Spleen (tissue), 11 donors: ENCODE measurements around the gene ARHGAP10. TPM values are rescaled to one million over a fixed set of nuclear protein-coding genes. Genes with fewer than 3 reads are reported as not detected.

ENCODE experiments used
- DNase-seq: peaks from one replicate; pipeline ENCODE4 v3.0.0-alpha.2; 2020
- H3K27ac ChIP-seq, 8 donors: fragments of 200-600 bp; sonication (generic) in 7 of 8; 1 replicate in 4 of 8; 2 replicates in 4 of 8; pipeline versions ENCODE4 v1.5.0 to v1.8.0; 2016 to 2021; ENCODE audit warnings: inconsistent platforms in 4 of 8, mild to moderate bottlenecking in 4 of 8, moderate library complexity in 1 of 8
- H3K27me3 ChIP-seq, 7 donors: fragments of 200-600 bp; sonication (generic) in 6 of 7; replicated peaks in 1 of 7; 1 replicate in 4 of 7; 2 replicates in 3 of 7; pipeline versions ENCODE4 v1.5.0 to v1.8.0; 2016 to 2021; ENCODE audit warnings: inconsistent platforms in 3 of 7, mild to moderate bottlenecking in 1 of 7
- H3K36me3 ChIP-seq, 6 donors: fragments of 200-600 bp; sonication (generic) in 5 of 6; 1 replicate in 4 of 6; 2 replicates in 2 of 6; pipeline versions ENCODE4 v1.5.0 to v1.8.0; 2016 to 2021; ENCODE audit warnings: inconsistent platforms in 2 of 6
- H3K4me1 ChIP-seq, 6 donors: fragments of 200-600 bp; sonication (generic) in 5 of 6; 1 replicate in 3 of 6; 2 replicates in 3 of 6; pipeline versions ENCODE4 v1.5.0 to v1.8.0; 2016 to 2021; ENCODE audit warnings: inconsistent platforms in 3 of 6
- H3K4me3 ChIP-seq, 8 donors: fragments of 200-600 bp; sonication (generic) in 7 of 8; 1 replicate in 4 of 8; 2 replicates in 4 of 8; pipeline versions ENCODE4 v1.5.0 to v1.8.0; 2016 to 2021; ENCODE audit warnings: inconsistent platforms in 4 of 8, mild to moderate bottlenecking in 4 of 8, moderate library complexity in 2 of 8
- H3K9me3 ChIP-seq, 8 donors: fragments of 200-600 bp; sonication (generic) in 7 of 8; 1 replicate in 4 of 8; 2 replicates in 4 of 8; pipeline versions ENCODE4 v1.5.0 to v1.8.0; 2016 to 2021; ENCODE audit warnings: inconsistent platforms in 4 of 8
- POLR2A ChIP-seq, 3 donors: fragments of 450-650 bp; IDR thresholded peaks; one replicate each; pipeline ENCODE4 v1.5.1; 2017; ENCODE audit warnings: antibody characterized with exemption in 3 of 3, mild to moderate bottlenecking in 1 of 3
- POLR2AphosphoS5 ChIP-seq, 3 donors: sonication (generic); formaldehyde crosslinking; IDR thresholded peaks; one replicate each; pipeline ENCODE4 v1.5.1; 2017; ENCODE audit warnings: antibody characterized with exemption in 3 of 3
- whole genome bisulfite sequencing, 5 donors: extraction: QIAGEN DNeasy Blood & Tissue Kit in 3 of 5; methylation state at CpG; one replicate each; pipeline versions ENCODE4 v1.1.5 to v1.1.7; 2013 to 2018; 5-methylcytosine and 5-hydroxymethylcytosine counted together
- intact Hi-C: fragments of 100-400 bp; cut with DNase I; formaldehyde crosslinking; loops from one replicate; pipeline ENCODE4 v1.15.0; 2023; ENCODE audit warnings: low total_unique reads
- polyA plus RNA-seq, 3 donors: library from polyadenylated mRNA; stranded (reverse); fragments of 200-250 nt; gene quantifications; one replicate each; pipeline ENCODE4 v1.2.1, GENCODE V29; 2013
- total RNA-seq, 7 donors: library from RNA; depleted of rRNA in 3 of 7; stranded (reverse); fragments of >200 nt in 3 of 7; fragmentation: NEBNext Ultra II Directional in 4 of 7; extraction: Animal tissue kit (Norgen Biotek cat#: 25700) in 4 of 7; gene quantifications; one replicate each; pipeline versions ENCODE4 v1.1.0 to v1.2.1, GENCODE V29; 2016 to 2021
- TF ChIP-seq, protein P1 (sequence below), 11 experiments: fragments of 200-600 bp in 7 of 11; fragments of 450-650 bp in 4 of 11; sonication (generic) in 4 of 11; IDR thresholded peaks in 8 of 11; conservative IDR thresholded peaks in 3 of 11; 1 replicate in 7 of 11; 2 replicates in 4 of 11; pipeline versions ENCODE4 v1.4.0 to v1.8.0; 2016 to 2021; ENCODE audit warnings: antibody characterized with exemption in 11 of 11, inconsistent platforms in 4 of 11, mild to moderate bottlenecking in 1 of 11
- donor health status: healthy with polysubstance abuse.
- donor health status: DM: no; HTN: no; CAD: no; lungs with moderate emphysema.
- donor health status: DM: no; HTN: no; CAD: no.
- donor health status: Bipolar disorder and iron deficiency.
- donor health status: healthy.
- donor health status: DM: no; HTN: no; CAD: no.
- donor health status: DM: yes; HTN: yes; CAD: no.

Gene ARHGAP10
- total and polyA plus RNA-seq, 10 donors = 4.0 to 35.5 (median 13.3) TPM

- Histone ChIP-seq H3K9me3 (peaks cover 0 to 48% (median 38%) of the 10 kb centered on the region in 8 donors), H3K4me3 (no peak overlapping the region), H3K4me1 (peaks cover 0 to 9% (median 0%) of the 10 kb centered on the region in 6 donors), H3K36me3 (peaks cover 0 to 78% (median 3%) of the 10 kb centered on the region in 6 donors), H3K27ac (no peak overlapping the region), H3K27me3 (no peaks in the 10 kb centered on the region)
- no peak for DNase-seq
- TF ChIP-seq, protein P1, sequence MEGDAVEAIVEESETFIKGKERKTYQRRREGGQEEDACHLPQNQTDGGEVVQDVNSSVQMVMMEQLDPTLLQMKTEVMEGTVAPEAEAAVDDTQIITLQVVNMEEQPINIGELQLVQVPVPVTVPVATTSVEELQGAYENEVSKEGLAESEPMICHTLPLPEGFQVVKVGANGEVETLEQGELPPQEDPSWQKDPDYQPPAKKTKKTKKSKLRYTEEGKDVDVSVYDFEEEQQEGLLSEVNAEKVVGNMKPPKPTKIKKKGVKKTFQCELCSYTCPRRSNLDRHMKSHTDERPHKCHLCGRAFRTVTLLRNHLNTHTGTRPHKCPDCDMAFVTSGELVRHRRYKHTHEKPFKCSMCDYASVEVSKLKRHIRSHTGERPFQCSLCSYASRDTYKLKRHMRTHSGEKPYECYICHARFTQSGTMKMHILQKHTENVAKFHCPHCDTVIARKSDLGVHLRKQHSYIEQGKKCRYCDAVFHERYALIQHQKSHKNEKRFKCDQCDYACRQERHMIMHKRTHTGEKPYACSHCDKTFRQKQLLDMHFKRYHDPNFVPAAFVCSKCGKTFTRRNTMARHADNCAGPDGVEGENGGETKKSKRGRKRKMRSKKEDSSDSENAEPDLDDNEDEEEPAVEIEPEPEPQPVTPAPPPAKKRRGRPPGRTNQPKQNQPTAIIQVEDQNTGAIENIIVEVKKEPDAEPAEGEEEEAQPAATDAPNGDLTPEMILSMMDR (IDR thresholded peaks at IDR 0.05 in 8 of 11, conservative IDR thresholded peaks at IDR 0.05 in 3 of 11) = no peak
- TF ChIP-seq POLR2A (IDR thresholded peaks at IDR 0.05) (no peak), POLR2AphosphoS5 (IDR thresholded peaks at IDR 0.05) (no peak)
- intact Hi-C loops = no loop called here
- 89 to 97% (median 95%) methylated on average over 3 to 5 of the region's 5 CpGs for WGBS, 5 donors
Measured at GRCh38 chr4:148074462-148074861, 342.6 kb downstream of the ARHGAP10 start.

- no peak for DNase-seq
- H3K36me3 ChIP-seq = peaks cover 0 to 87% (median 11%) of the 10 kb centered on the region in 6 donors
- WGBS, 5 donors = 93 to 96% (median 95%) methylated on average over 3 of the region's 3 CpGs
- H3K4me3 ChIP-seq = no peak overlapping the region
- intact Hi-C loops = no loop called here
- peaks cover 0 to under 1% (median 0%) of the 10 kb centered on the region in 6 donors for H3K4me1 ChIP-seq
- no peaks in the 10 kb centered on the region for H3K27me3 ChIP-seq
- peaks cover 0 to 48% (median 38%) of the 10 kb centered on the region in 8 donors for H3K9me3 ChIP-seq
- TF ChIP-seq POLR2A (IDR thresholded peaks at IDR 0.05) = no peak
- TF ChIP-seq, protein P1 (IDR thresholded peaks at IDR 0.05 in 8 of 11, conservative IDR thresholded peaks at IDR 0.05 in 3 of 11) = no peak
- no peak for TF ChIP-seq POLR2AphosphoS5 (IDR thresholded peaks at IDR 0.05)
- no peak overlapping the region for H3K27ac ChIP-seq
Measured at GRCh38 chr4:148075438-148075837, 343.6 kb downstream of the ARHGAP10 start.

GRCh38 chr4:148076964-148077363 lies 345.1 kb downstream of the ARHGAP10 start:
- intact Hi-C loops = no loop called here
- Histone ChIP-seq H3K27ac (no peak overlapping the region), H3K9me3 (peaks cover 0 to 48% (median 38%) of the 10 kb centered on the region in 8 donors), H3K4me3 (no peak overlapping the region), H3K4me1 (no peaks in the 10 kb centered on the region), H3K36me3 (peaks cover 0 to 100% (median 17%) of the 10 kb centered on the region in 6 donors), H3K27me3 (no peaks in the 10 kb centered on the region)
- DNase-seq = no peak
- 91 to 97% (median 93%) methylated on average over 5 of the region's 5 CpGs for WGBS, 5 donors
- TF ChIP-seq POLR2A (IDR thresholded peaks at IDR 0.05) = no peak
- no peak for TF ChIP-seq POLR2AphosphoS5 (IDR thresholded peaks at IDR 0.05)
- TF ChIP-seq, protein P1 (IDR thresholded peaks at IDR 0.05 in 8 of 11, conservative IDR thresholded peaks at IDR 0.05 in 3 of 11) = no peak

DNA sequence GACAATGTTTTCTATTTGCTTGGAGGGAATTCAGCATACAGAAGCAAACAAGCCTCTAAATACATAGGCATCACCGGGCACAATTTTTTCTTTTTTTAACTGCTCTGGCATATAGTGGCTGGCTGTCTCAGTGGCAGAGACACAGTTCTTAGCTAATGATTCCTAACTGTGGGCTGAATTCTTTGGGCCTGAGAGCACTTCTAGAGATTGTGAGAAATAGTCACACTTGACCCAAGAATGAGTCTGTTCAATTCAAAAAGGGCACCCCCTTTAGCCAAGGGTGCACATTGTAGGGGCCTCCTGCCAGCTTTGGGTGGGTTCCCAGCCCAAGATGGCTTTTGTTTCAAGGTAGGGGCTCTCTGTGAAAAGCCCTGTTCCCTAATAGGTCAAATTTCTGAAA lies 345.7 kb downstream of the ARHGAP10 start:
- 91 to 100% (median 96%) methylated on average over 1 of the region's 1 CpG for WGBS, 5 donors
- intact Hi-C loops = no loop called here

More for the DNA sequence above, 345.7 kb downstream of the ARHGAP10 start:
- Histone ChIP-seq H3K4me1 (no peaks in the 10 kb centered on the region), H3K9me3 (peaks cover 0 to 48% (median 38%) of the 10 kb centered on the region in 8 donors), H3K27me3 (no peaks in the 10 kb centered on the region), H3K36me3 (peaks cover 0 to 100% (median 17%) of the 10 kb centered on the region in 6 donors), H3K4me3 (no peak overlapping the region), H3K27ac (no peak overlapping the region)
- TF ChIP-seq, protein P1 (IDR thresholded peaks at IDR 0.05 in 8 of 11, conservative IDR thresholded peaks at IDR 0.05 in 3 of 11) = no peak
- TF ChIP-seq POLR2A (IDR thresholded peaks at IDR 0.05) = no peak
- no peak for TF ChIP-seq POLR2AphosphoS5 (IDR thresholded peaks at IDR 0.05)
- no peak for DNase-seq
